ENCODE measurements around the gene CCL26.

DNA sequence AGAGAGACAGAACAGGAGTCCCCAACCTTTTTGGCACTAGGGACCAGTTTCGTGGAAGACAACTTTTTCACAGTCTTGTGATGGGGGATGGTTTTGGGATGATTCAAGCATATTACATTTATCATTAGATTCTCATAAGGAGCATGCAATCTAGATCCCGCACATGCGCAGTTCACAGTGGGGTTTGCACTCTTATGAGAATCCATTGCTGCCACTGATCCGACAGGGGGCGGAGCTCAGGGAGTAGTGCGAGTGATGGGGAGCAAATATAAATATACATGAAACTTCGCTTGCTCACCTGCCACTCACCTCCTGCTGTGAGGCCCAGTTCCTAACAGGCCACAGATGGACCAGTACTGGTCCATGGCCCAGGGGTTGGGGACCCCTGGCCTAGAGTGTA lies 14.2 kb downstream of the CCL26 start:
- TF ChIP-seq, protein P1, sequence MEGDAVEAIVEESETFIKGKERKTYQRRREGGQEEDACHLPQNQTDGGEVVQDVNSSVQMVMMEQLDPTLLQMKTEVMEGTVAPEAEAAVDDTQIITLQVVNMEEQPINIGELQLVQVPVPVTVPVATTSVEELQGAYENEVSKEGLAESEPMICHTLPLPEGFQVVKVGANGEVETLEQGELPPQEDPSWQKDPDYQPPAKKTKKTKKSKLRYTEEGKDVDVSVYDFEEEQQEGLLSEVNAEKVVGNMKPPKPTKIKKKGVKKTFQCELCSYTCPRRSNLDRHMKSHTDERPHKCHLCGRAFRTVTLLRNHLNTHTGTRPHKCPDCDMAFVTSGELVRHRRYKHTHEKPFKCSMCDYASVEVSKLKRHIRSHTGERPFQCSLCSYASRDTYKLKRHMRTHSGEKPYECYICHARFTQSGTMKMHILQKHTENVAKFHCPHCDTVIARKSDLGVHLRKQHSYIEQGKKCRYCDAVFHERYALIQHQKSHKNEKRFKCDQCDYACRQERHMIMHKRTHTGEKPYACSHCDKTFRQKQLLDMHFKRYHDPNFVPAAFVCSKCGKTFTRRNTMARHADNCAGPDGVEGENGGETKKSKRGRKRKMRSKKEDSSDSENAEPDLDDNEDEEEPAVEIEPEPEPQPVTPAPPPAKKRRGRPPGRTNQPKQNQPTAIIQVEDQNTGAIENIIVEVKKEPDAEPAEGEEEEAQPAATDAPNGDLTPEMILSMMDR (conservative IDR thresholded peaks at IDR 0.05; ENCODE audit: low read depth, low read length), result no peak
- TF ChIP-seq EZH2 (IDR thresholded peaks at IDR 0.05; ENCODE audit: borderline replicate concordance, low read depth, low read length, poor library complexity, severe bottlenecking), result no peak
